ENCODE results near the gene INS. TPM values are rescaled to one million over a fixed set of nuclear protein-coding genes. Genes with fewer than 3 reads are reported as not detected.

INS gene
- total RNA-seq = not detected in 3 replicates

DNA sequence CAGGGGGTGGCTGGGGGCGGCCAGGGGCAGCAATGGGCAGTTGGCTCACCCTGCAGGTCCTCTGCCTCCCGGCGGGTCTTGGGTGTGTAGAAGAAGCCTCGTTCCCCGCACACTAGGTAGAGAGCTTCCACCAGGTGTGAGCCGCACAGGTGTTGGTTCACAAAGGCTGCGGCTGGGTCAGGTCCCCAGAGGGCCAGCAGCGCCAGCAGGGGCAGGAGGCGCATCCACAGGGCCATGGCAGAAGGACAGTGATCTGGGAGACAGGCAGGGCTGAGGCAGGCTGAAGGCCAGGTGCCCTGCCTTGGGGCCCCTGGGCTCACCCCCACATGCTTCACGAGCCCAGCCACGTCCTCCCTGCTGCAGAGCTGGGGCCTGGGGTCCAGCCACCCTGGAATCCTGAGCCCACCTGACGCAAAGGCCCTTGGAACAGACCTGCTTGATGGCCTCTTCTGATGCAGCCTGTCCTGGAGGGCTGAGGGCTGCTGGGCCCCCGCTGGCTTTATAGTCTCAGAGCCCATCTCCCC is at the start of gene INS:
INS (minus strand) TSS at position 474 of the 524 bp plus-strand sequence; CDS start at position 236, 238 bp downstream.
- Mint-ChIP-seq H3K36me3 (no peaks in the 10 kb centered on the region), H3K4me1 (no peaks in the 10 kb centered on the region), H3K27me3 (ENCODE audit: low read depth) (peaks cover 3% of the 10 kb centered on the region), H3K27ac (no peak within 1 kb of the TSS), H3K9me3 (no peaks in the 10 kb centered on the region), H3K4me3 (no peak within 1 kb of the TSS)
- DNase-seq (ENCODE audit: low spot score in 2 of 2, unreplicated experiment in 2 of 2) = no peak
- no peak for TF ChIP-seq CTCF (IDR thresholded peaks at IDR 0.05; ENCODE audit: unreplicated experiment)

DNA sequence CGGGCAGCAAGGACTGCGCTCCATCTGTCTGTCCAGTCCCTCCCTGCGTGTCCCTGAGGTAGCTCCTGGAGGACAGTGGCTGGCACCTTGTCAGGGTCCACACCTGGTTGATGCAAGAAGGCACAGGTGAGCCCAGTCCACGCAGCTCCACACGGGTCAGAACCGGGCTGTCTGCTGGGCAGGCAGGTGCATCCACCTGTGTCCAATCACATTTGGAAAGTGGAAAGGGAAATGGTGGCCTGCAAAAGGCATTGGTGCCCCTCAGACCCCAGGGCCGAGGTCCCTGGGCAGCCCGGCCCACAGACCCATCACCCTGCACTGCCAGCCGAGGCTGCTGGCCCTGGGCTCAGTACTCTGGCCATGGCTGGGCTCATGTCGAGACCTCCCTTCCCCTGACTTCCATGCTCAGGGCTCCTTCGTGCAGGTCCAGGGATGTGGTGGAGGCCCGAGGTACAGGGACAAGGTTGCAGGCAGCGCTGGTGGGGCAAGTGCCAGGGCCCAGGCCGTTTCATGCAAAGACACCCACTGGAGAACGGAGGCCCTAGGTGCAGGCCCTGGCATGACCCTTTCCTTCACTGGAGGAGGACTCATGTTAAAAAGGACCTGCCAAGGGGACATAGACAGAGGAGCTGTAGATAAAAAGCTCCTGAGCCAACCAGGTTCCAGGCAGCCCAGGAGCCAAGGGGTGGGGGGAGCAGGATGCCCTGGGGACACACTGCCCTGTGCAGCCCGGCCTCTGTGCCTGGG is 49.5 kb upstream of the INS start:
- DNase-seq (ENCODE audit: low spot score in 2 of 2, unreplicated experiment in 2 of 2) = peak in 1 of 2 experiments; percentile 12
- Mint-ChIP-seq H3K9me3 (no peaks in the 10 kb centered on the region), H3K36me3 (no peaks in the 10 kb centered on the region)

GRCh38 chr11:2209900-2210321 is 48.9 kb upstream of the INS start:
- no peaks in the 10 kb centered on the region for H3K36me3 Mint-ChIP-seq
- H3K27ac Mint-ChIP-seq = no peak overlapping the region
- H3K4me1 Mint-ChIP-seq = peaks cover 15% of the 10 kb centered on the region
- no peak for TF ChIP-seq CTCF (IDR thresholded peaks at IDR 0.05; ENCODE audit: unreplicated experiment)
- no peaks in the 10 kb centered on the region for H3K9me3 Mint-ChIP-seq
- DNase-seq (ENCODE audit: low spot score in 2 of 2, unreplicated experiment in 2 of 2) = peak in 1 of 2 experiments; percentile 12
- H3K27me3 Mint-ChIP-seq (ENCODE audit: low read depth) = peaks cover 4% of the 10 kb centered on the region
- no peak overlapping the region for H3K4me3 Mint-ChIP-seq

More for the DNA sequence above, 49.5 kb upstream of the INS start:
- Mint-ChIP-seq H3K27ac (no peak overlapping the region), H3K4me1 (peaks cover 15% of the 10 kb centered on the region), H3K4me3 (no peak overlapping the region), H3K27me3 (ENCODE audit: low read depth) (peaks cover 4% of the 10 kb centered on the region)
- no peak for TF ChIP-seq CTCF (IDR thresholded peaks at IDR 0.05; ENCODE audit: unreplicated experiment)

DNA sequence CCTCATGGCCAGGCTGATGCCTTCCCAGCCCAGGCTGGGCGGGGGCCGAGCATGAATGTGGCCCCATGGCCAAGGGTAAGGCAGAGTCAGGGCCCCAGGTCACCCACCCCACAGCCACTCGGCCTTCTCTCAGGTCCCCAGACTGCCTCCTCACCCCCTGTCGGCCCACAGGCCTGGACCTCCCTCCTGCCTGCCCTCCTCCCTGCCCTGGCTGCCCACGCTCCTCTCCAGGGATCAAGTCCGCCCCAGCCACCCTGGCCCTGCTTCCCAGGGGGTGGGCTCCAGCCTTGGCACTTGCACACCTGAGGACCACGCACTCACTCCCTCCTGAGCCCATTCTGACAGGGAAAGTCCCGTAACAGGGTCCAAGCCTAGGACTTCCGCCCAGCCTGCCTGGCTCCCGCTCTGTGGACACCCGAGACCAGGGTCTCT is 48.4 kb upstream of the INS start:
- no peak for TF ChIP-seq CTCF (IDR thresholded peaks at IDR 0.05; ENCODE audit: unreplicated experiment)
- Mint-ChIP-seq H3K27ac (no peak overlapping the region), H3K9me3 (no peaks in the 10 kb centered on the region), H3K4me3 (no peak overlapping the region), H3K36me3 (no peaks in the 10 kb centered on the region), H3K27me3 (ENCODE audit: low read depth) (peaks cover 4% of the 10 kb centered on the region), H3K4me1 (peaks cover 15% of the 10 kb centered on the region)
- DNase-seq (ENCODE audit: low spot score in 2 of 2, unreplicated experiment in 2 of 2) = peak in 1 of 2 experiments; percentile 20

DNA sequence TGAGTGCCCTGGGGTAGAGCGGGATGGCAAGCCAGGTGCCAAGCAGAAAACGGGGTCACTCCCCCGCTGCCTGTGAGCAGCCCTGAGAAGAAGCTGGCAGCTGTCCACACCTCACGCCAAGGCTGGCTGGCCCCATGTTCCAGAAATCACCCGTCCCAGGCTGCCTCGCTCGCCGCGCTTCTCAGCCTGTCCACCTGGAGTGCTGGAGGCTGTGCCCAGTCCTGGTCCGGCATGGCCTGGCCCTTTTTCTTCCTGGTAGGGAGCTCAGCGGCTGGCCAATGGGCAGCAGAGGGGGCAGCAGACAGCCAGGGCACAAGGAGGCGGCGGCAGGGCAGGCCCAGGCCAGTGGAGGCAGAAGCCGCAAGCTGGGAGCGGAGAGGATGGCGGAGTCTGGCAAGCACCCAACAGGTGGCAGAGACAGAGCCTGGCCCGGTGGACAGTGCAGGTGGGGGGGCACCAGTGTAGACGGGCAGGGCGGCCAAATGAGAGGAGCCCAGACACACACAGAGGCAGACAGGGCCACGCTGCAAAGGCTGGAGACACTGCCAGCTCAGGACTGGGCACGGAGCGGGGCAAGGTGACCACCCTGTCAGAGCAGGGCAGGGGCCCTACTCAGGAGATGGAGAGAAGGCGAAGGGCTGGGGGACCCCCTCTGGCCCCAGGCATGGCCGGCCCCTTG is 47.8 kb upstream of the INS start:
- H3K27ac Mint-ChIP-seq = no peak overlapping the region
- no peaks in the 10 kb centered on the region for H3K36me3 Mint-ChIP-seq
- no peak for TF ChIP-seq CTCF (IDR thresholded peaks at IDR 0.05; ENCODE audit: unreplicated experiment)
- no peak overlapping the region for H3K4me3 Mint-ChIP-seq
- peak; percentile 15 to 36 for DNase-seq (ENCODE audit: low spot score in 2 of 2, unreplicated experiment in 2 of 2)
- peaks cover 9% of the 10 kb centered on the region for H3K4me1 Mint-ChIP-seq
- H3K27me3 Mint-ChIP-seq (ENCODE audit: low read depth) = peaks cover 4% of the 10 kb centered on the region
- H3K9me3 Mint-ChIP-seq = no peaks in the 10 kb centered on the region
